Breast epithelium (tissue), 3 donors: Measurements from ENCODE around the gene CSTF1.

Experiments
- POLR2AphosphoS5 ChIP-seq, 3 donors: sonication (generic); formaldehyde crosslinking; IDR thresholded peaks; one replicate each; pipeline ENCODE4 v1.6.1; 2017; ENCODE audit warnings: antibody characterized with exemption in 3 of 3
- TF ChIP-seq, protein P1 (sequence below), 3 donors: fragments of 450-650 bp; IDR thresholded peaks; one replicate each; pipeline ENCODE4 v1.5.1; 2016 to 2017; ENCODE audit warnings: antibody characterized with exemption in 3 of 3, mild to moderate bottlenecking in 3 of 3, moderate library complexity in 3 of 3

DNA sequence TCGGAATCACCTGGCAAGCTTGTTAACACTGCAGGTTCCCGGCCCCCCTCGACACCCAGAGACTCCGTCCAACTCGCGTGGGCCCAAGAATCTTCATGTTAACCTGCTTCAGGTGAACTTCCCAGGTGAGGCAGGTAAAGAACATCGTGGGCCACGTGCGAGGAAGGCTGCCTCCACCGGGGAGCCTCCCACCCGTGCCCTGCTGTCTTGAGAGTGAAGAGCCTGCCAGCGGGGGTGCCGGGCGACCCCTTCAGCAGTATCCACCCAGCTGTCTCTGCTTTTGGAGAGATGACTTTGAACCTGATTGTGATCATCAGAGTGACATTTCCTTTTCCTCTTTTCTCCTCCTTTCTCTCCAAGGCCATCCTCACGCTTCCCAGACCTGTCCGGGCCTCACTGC is 53.1 kb downstream of the CSTF1 start:
- TF ChIP-seq, protein P1, sequence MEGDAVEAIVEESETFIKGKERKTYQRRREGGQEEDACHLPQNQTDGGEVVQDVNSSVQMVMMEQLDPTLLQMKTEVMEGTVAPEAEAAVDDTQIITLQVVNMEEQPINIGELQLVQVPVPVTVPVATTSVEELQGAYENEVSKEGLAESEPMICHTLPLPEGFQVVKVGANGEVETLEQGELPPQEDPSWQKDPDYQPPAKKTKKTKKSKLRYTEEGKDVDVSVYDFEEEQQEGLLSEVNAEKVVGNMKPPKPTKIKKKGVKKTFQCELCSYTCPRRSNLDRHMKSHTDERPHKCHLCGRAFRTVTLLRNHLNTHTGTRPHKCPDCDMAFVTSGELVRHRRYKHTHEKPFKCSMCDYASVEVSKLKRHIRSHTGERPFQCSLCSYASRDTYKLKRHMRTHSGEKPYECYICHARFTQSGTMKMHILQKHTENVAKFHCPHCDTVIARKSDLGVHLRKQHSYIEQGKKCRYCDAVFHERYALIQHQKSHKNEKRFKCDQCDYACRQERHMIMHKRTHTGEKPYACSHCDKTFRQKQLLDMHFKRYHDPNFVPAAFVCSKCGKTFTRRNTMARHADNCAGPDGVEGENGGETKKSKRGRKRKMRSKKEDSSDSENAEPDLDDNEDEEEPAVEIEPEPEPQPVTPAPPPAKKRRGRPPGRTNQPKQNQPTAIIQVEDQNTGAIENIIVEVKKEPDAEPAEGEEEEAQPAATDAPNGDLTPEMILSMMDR (IDR thresholded peaks at IDR 0.05), result no peak
- no peak for TF ChIP-seq POLR2AphosphoS5 (IDR thresholded peaks at IDR 0.05)
